Measurements from ENCODE around the gene RAB1B.
A peak's percentile ranks its signal among the peaks of the same experiment; 100 is the strongest.

The RAB1B gene

GRCh38 chr11:66268244-66268951 is at the start of gene RAB1B:
Gene RAB1B (plus strand): TSS chr11:66268639. CDS start chr11:66268680, 41 bp downstream.
- no peaks in the 10 kb centered on the region for H3K9me3 ChIP-seq (ENCODE audit: control insufficient read depth, insufficient read depth, low read length)
- no peak within 1 kb of the TSS for H3K27ac ChIP-seq (ENCODE audit: low read length)
- H3K4me3 ChIP-seq (ENCODE audit: low read length), result peak within 1 kb of the TSS; percentile 71
- H3K27me3 ChIP-seq (ENCODE audit: control insufficient read depth, insufficient read depth, low read length), result no peaks in the 10 kb centered on the region
- H3K4me1 ChIP-seq (ENCODE audit: control insufficient read depth, insufficient read depth, low read length), result 0 out of 2 replicates have a peak, but pooled peaks cover 3% of the 10 kb centered on the region
- DNase-seq (ENCODE audit: low read depth, low spot score), result peak; percentile 100
- no CpG with 5 or more reads among the region's 64 CpGs for WGBS (ENCODE audit: insufficient coverage, insufficient read length)
- peaks cover 23% of the 10 kb centered on the region for H3K36me3 ChIP-seq (ENCODE audit: control insufficient read depth, insufficient read depth, low read length)

GRCh38 chr11:66218846-66219620 is 49.4 kb upstream of the RAB1B start:
- WGBS (ENCODE audit: insufficient coverage, insufficient read length), result no CpG with 5 or more reads among the region's 18 CpGs
- Histone ChIP-seq H3K36me3 (ENCODE audit: control insufficient read depth, insufficient read depth, low read length) (0 out of 2 replicates have a peak, but pooled peaks cover 5% of the 10 kb centered on the region), H3K4me3 (ENCODE audit: low read length) (no peak overlapping the region), H3K4me1 (ENCODE audit: control insufficient read depth, insufficient read depth, low read length) (peaks cover 2% of the 10 kb centered on the region; the same call in 1 of the 2 replicates), H3K27ac (ENCODE audit: low read length) (no peak overlapping the region), H3K9me3 (ENCODE audit: control insufficient read depth, insufficient read depth, low read length) (no peaks in the 10 kb centered on the region), H3K27me3 (ENCODE audit: control insufficient read depth, insufficient read depth, low read length) (no peaks in the 10 kb centered on the region)
- no peak for DNase-seq (ENCODE audit: low read depth, low spot score)

GRCh38 chr11:66219846-66220565 is 48.4 kb upstream of the RAB1B start:
- 0 out of 2 replicates have a peak, but pooled peaks cover 5% of the 10 kb centered on the region for H3K36me3 ChIP-seq (ENCODE audit: control insufficient read depth, insufficient read depth, low read length)

GRCh38 chr11:66220566-66220935 is 47.9 kb upstream of the RAB1B start:
- no peak overlapping the region for H3K4me3 ChIP-seq (ENCODE audit: low read length)
- no peak for DNase-seq (ENCODE audit: low read depth, low spot score)
- no peak overlapping the region for H3K27ac ChIP-seq (ENCODE audit: low read length)
- H3K9me3 ChIP-seq (ENCODE audit: control insufficient read depth, insufficient read depth, low read length), result no peaks in the 10 kb centered on the region
- no peaks in the 10 kb centered on the region for H3K27me3 ChIP-seq (ENCODE audit: control insufficient read depth, insufficient read depth, low read length)
- H3K36me3 ChIP-seq (ENCODE audit: control insufficient read depth, insufficient read depth, low read length), result 0 out of 2 replicates have a peak, but pooled peaks cover 5% of the 10 kb centered on the region
- no CpG with 5 or more reads among the region's 6 CpGs for WGBS (ENCODE audit: insufficient coverage, insufficient read length)
- H3K4me1 ChIP-seq (ENCODE audit: control insufficient read depth, insufficient read depth, low read length), result peaks cover 2% of the 10 kb centered on the region; the same call in 1 of the 2 replicates

More at GRCh38 chr11:66219846-66220565, 48.4 kb upstream of the RAB1B start:
- H3K4me3 ChIP-seq (ENCODE audit: low read length), result no peak overlapping the region
- H3K4me1 ChIP-seq (ENCODE audit: control insufficient read depth, insufficient read depth, low read length), result peaks cover 2% of the 10 kb centered on the region; the same call in 1 of the 2 replicates
- no peak overlapping the region for H3K27ac ChIP-seq (ENCODE audit: low read length)
- WGBS (ENCODE audit: insufficient coverage, insufficient read length), result no CpG with 5 or more reads among the region's 19 CpGs
- no peaks in the 10 kb centered on the region for H3K27me3 ChIP-seq (ENCODE audit: control insufficient read depth, insufficient read depth, low read length)
- no peak for DNase-seq (ENCODE audit: low read depth, low spot score)
- no peaks in the 10 kb centered on the region for H3K9me3 ChIP-seq (ENCODE audit: control insufficient read depth, insufficient read depth, low read length)

DNA sequence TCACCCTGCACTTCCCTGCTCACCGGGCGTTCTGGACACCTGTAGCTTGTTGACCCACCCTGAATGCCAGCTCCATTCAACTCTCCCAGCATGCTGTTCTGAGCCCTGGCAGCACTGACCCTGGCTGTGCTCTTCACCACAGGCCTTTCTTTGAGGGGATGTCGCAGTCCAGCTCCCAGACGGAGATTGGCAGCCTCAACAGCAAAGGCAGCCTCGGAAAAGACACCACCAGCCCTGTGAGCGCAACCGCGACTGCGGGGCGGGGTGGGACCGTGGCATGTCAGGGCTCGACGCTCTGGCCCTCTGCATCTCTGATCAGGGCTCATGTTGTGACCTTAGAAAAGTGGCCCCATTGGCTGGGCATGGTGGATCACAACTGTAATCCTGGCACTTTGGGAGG is 47.4 kb upstream of the RAB1B start:
- Histone ChIP-seq H3K36me3 (ENCODE audit: control insufficient read depth, insufficient read depth, low read length) (0 out of 2 replicates have a peak, but pooled peaks cover 5% of the 10 kb centered on the region), H3K27me3 (ENCODE audit: control insufficient read depth, insufficient read depth, low read length) (no peaks in the 10 kb centered on the region), H3K4me3 (ENCODE audit: low read length) (no peak overlapping the region), H3K27ac (ENCODE audit: low read length) (no peak overlapping the region), H3K9me3 (ENCODE audit: control insufficient read depth, insufficient read depth, low read length) (no peaks in the 10 kb centered on the region), H3K4me1 (ENCODE audit: control insufficient read depth, insufficient read depth, low read length) (peaks cover 2% of the 10 kb centered on the region; the same call in 1 of the 2 replicates)
- no CpG with 5 or more reads among the region's 13 CpGs for WGBS (ENCODE audit: insufficient coverage, insufficient read length)
- no peak for DNase-seq (ENCODE audit: low read depth, low spot score)

GRCh38 chr11:66221726-66222236 is 46.7 kb upstream of the RAB1B start:
- no peak overlapping the region for H3K4me3 ChIP-seq (ENCODE audit: low read length)
- H3K27me3 ChIP-seq (ENCODE audit: control insufficient read depth, insufficient read depth, low read length), result no peaks in the 10 kb centered on the region
- H3K4me1 ChIP-seq (ENCODE audit: control insufficient read depth, insufficient read depth, low read length), result peaks cover 2% of the 10 kb centered on the region; the same call in 1 of the 2 replicates
- 0 out of 2 replicates have a peak, but pooled peaks cover 5% of the 10 kb centered on the region for H3K36me3 ChIP-seq (ENCODE audit: control insufficient read depth, insufficient read depth, low read length)
- no peaks in the 10 kb centered on the region for H3K9me3 ChIP-seq (ENCODE audit: control insufficient read depth, insufficient read depth, low read length)
- H3K27ac ChIP-seq (ENCODE audit: low read length), result no peak overlapping the region
- no peak for DNase-seq (ENCODE audit: low read depth, low spot score)
- WGBS (ENCODE audit: insufficient coverage, insufficient read length), result no CpG with 5 or more reads among the region's 9 CpGs

DNA sequence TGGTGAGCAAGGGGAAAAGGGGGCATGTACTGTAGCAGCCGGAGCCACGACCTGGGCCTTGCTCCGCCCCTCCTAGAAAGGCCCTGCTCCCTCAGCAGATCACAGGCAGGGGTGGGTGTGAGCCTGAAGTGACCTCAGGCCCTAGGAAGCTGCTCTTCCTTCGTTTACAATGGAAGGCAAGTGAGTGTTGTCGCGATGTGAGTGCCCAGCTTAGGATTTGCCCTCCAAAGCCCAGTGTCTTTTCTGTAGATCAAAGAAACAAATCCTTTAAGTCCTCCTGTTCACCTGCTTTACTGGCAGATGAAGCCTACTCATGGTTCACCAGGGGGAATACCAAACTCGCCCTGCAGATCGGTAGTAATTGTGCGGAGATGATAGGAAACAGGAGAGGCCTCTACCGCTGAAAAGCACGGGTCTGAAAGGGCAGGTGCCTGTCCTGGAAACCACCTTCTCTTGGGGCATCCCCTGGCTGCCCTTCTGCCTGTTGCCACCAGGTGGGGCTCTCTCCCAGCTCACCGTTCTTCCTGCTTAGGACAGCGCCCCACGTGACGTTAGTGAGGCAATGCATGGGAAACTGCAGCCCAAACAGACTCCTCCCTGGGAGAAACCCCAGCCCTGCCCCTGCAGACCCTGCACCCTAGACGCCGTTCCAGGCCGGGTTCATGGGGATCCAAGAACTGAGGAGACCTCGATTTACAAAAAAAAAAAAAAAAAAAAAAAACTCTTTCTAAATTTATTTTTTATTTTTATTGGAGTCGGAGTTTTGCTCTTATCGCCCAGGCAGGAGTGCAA is 45.9 kb upstream of the RAB1B start:
- Histone ChIP-seq H3K27me3 (ENCODE audit: control insufficient read depth, insufficient read depth, low read length) (no peaks in the 10 kb centered on the region), H3K4me1 (ENCODE audit: control insufficient read depth, insufficient read depth, low read length) (peaks cover 2% of the 10 kb centered on the region; the same call in 1 of the 2 replicates), H3K4me3 (ENCODE audit: low read length) (no peak overlapping the region), H3K27ac (ENCODE audit: low read length) (no peak overlapping the region), H3K9me3 (ENCODE audit: control insufficient read depth, insufficient read depth, low read length) (no peaks in the 10 kb centered on the region), H3K36me3 (ENCODE audit: control insufficient read depth, insufficient read depth, low read length) (0 out of 2 replicates have a peak, but pooled peaks cover 5% of the 10 kb centered on the region)
- WGBS (ENCODE audit: insufficient coverage, insufficient read length), result no CpG with 5 or more reads among the region's 21 CpGs
- peak; percentile 93 for DNase-seq (ENCODE audit: low read depth, low spot score)

GRCh38 chr11:66224226-66224855 is 44.1 kb upstream of the RAB1B start:
- no peak for DNase-seq (ENCODE audit: low read depth, low spot score)
- Histone ChIP-seq H3K4me1 (ENCODE audit: control insufficient read depth, insufficient read depth, low read length) (peaks cover 2% of the 10 kb centered on the region; the same call in 1 of the 2 replicates), H3K27ac (ENCODE audit: low read length) (no peak overlapping the region), H3K4me3 (ENCODE audit: low read length) (no peak overlapping the region), H3K27me3 (ENCODE audit: control insufficient read depth, insufficient read depth, low read length) (no peaks in the 10 kb centered on the region), H3K9me3 (ENCODE audit: control insufficient read depth, insufficient read depth, low read length) (no peaks in the 10 kb centered on the region), H3K36me3 (ENCODE audit: control insufficient read depth, insufficient read depth, low read length) (0 out of 2 replicates have a peak, but pooled peaks cover 3% of the 10 kb centered on the region)
- no CpG with 5 or more reads among the region's 10 CpGs for WGBS (ENCODE audit: insufficient coverage, insufficient read length)

GRCh38 chr11:66225066-66225465 is 43.4 kb upstream of the RAB1B start:
- H3K27ac ChIP-seq (ENCODE audit: low read length), result no peak overlapping the region
- DNase-seq (ENCODE audit: low read depth, low spot score), result no peak
- WGBS (ENCODE audit: insufficient coverage, insufficient read length), result no CpG with 5 or more reads among the region's 2 CpGs

More at GRCh38 chr11:66225066-66225465, 43.4 kb upstream of the RAB1B start:
- Histone ChIP-seq H3K27me3 (ENCODE audit: control insufficient read depth, insufficient read depth, low read length) (no peaks in the 10 kb centered on the region), H3K36me3 (ENCODE audit: control insufficient read depth, insufficient read depth, low read length) (no peaks in the 10 kb centered on the region), H3K4me1 (ENCODE audit: control insufficient read depth, insufficient read depth, low read length) (peaks cover 2% of the 10 kb centered on the region; the same call in 1 of the 2 replicates), H3K9me3 (ENCODE audit: control insufficient read depth, insufficient read depth, low read length) (no peaks in the 10 kb centered on the region), H3K4me3 (ENCODE audit: low read length) (no peak overlapping the region)
